ENCODE measurements around the gene TNFSF12. TPM values are rescaled to one million over a fixed set of nuclear protein-coding genes. Genes with fewer than 3 reads are reported as not detected.

Gene TNFSF12
- total RNA-seq, 1 experiment from 2014 or later, result not detected

- Histone ChIP-seq H3K9me3 (ENCODE audit: low read length) (peaks cover 7% of the 10 kb centered on the region), H3K36me3 (ENCODE audit: insufficient read depth, low read length) (no peaks in the 10 kb centered on the region), H3K27ac (ENCODE audit: low read length) (no peak overlapping the region), H3K4me2 (ENCODE audit: low read depth, low read length, poor library complexity, severe bottlenecking) (no peak overlapping the region), H3K79me2 (ENCODE audit: low read length) (no peaks in the 10 kb centered on the region), H3K9me2 (replicated peaks; ENCODE audit: insufficient read depth, low read length) (no peaks in the 10 kb centered on the region), H4K20me1 (ENCODE audit: insufficient read depth, low read depth, low read length) (no peaks in the 10 kb centered on the region), H3K9ac (ENCODE audit: low read length) (no peak overlapping the region), H3K27me3 (ENCODE audit: low read length) (no peaks in the 10 kb centered on the region), H3K4me1 (ENCODE audit: low read length) (no peaks in the 10 kb centered on the region), H3K4me3 (ENCODE audit: low read length) (no peak overlapping the region), H2AFZ (ENCODE audit: low read length) (no peak overlapping the region)
- no peak for DNase-seq
Measured at GRCh38 chr17:7530023-7530900, 18.6 kb upstream of the TNFSF12 start.

GRCh38 chr17:7538050-7538449 is 10.8 kb upstream of the TNFSF12 start:
- no peak overlapping the region for H3K4me2 ChIP-seq (ENCODE audit: low read depth, low read length, poor library complexity, severe bottlenecking)
- no peak overlapping the region for H2AFZ ChIP-seq (ENCODE audit: low read length)
- H3K36me3 ChIP-seq (ENCODE audit: insufficient read depth, low read length), result no peaks in the 10 kb centered on the region; the same call in 1 of the 2 replicates
- no peaks in the 10 kb centered on the region for H3K79me2 ChIP-seq (ENCODE audit: low read length)
- H3K9ac ChIP-seq (ENCODE audit: low read length), result no peak overlapping the region
- no peak overlapping the region for H3K4me3 ChIP-seq (ENCODE audit: low read length)
- H3K27me3 ChIP-seq (ENCODE audit: low read length), result no peaks in the 10 kb centered on the region; the same call in 1 of the 2 replicates
- no peak overlapping the region for H3K27ac ChIP-seq (ENCODE audit: low read length)
- peaks cover 6% of the 10 kb centered on the region; the same call in 1 of the 2 replicates for H3K9me3 ChIP-seq (ENCODE audit: low read length)
- no peaks in the 10 kb centered on the region for H4K20me1 ChIP-seq (ENCODE audit: insufficient read depth, low read depth, low read length)
- no peaks in the 10 kb centered on the region for H3K9me2 ChIP-seq (replicated peaks; ENCODE audit: insufficient read depth, low read length)
- no peaks in the 10 kb centered on the region for H3K4me1 ChIP-seq (ENCODE audit: low read length)
- DNase-seq, result no peak

- H4K20me1 ChIP-seq (ENCODE audit: insufficient read depth, low read depth, low read length), result no peaks in the 10 kb centered on the region
- no peaks in the 10 kb centered on the region for H3K9me2 ChIP-seq (replicated peaks; ENCODE audit: insufficient read depth, low read length)
- no peaks in the 10 kb centered on the region for H3K4me1 ChIP-seq (ENCODE audit: low read length)
- H2AFZ ChIP-seq (ENCODE audit: low read length), result no peak overlapping the region
- no peaks in the 10 kb centered on the region for H3K79me2 ChIP-seq (ENCODE audit: low read length)
- H3K9me3 ChIP-seq (ENCODE audit: low read length), result peaks cover 6% of the 10 kb centered on the region; the same call in 1 of the 2 replicates
- H3K27me3 ChIP-seq (ENCODE audit: low read length), result no peaks in the 10 kb centered on the region; the same call in 1 of the 2 replicates
- H3K4me2 ChIP-seq (ENCODE audit: low read depth, low read length, poor library complexity, severe bottlenecking), result no peak overlapping the region
- DNase-seq, result no peak
- H3K4me3 ChIP-seq (ENCODE audit: low read length), result no peak overlapping the region
- H3K36me3 ChIP-seq (ENCODE audit: insufficient read depth, low read length), result no peaks in the 10 kb centered on the region; the same call in 1 of the 2 replicates
- H3K9ac ChIP-seq (ENCODE audit: low read length), result no peak overlapping the region
- no peak overlapping the region for H3K27ac ChIP-seq (ENCODE audit: low read length)
Measured at GRCh38 chr17:7538891-7539545, 9.8 kb upstream of the TNFSF12 start.

GRCh38 chr17:7541074-7541621 is 7.7 kb upstream of the TNFSF12 start:
- Histone ChIP-seq H3K9me3 (ENCODE audit: low read length) (peaks cover 6% of the 10 kb centered on the region; the same call in 1 of the 2 replicates), H3K9ac (ENCODE audit: low read length) (no peak overlapping the region), H3K9me2 (replicated peaks; ENCODE audit: insufficient read depth, low read length) (no peaks in the 10 kb centered on the region), H3K4me1 (ENCODE audit: low read length) (no peaks in the 10 kb centered on the region), H3K36me3 (ENCODE audit: insufficient read depth, low read length) (no peaks in the 10 kb centered on the region; the same call in 1 of the 2 replicates), H3K4me3 (ENCODE audit: low read length) (no peak overlapping the region), H3K79me2 (ENCODE audit: low read length) (no peaks in the 10 kb centered on the region), H4K20me1 (ENCODE audit: insufficient read depth, low read depth, low read length) (no peaks in the 10 kb centered on the region), H3K27me3 (ENCODE audit: low read length) (no peaks in the 10 kb centered on the region; the same call in 1 of the 2 replicates), H3K27ac (ENCODE audit: low read length) (no peak overlapping the region), H2AFZ (ENCODE audit: low read length) (no peak overlapping the region), H3K4me2 (ENCODE audit: low read depth, low read length, poor library complexity, severe bottlenecking) (no peak overlapping the region)
- DNase-seq, result no peak

- Histone ChIP-seq H4K20me1 (ENCODE audit: insufficient read depth, low read depth, low read length) (no peaks in the 10 kb centered on the region), H3K79me2 (ENCODE audit: low read length) (no peaks in the 10 kb centered on the region), H3K27me3 (ENCODE audit: low read length) (no peaks in the 10 kb centered on the region), H3K9me3 (ENCODE audit: low read length) (no peaks in the 10 kb centered on the region), H3K9ac (ENCODE audit: low read length) (no peak overlapping the region), H3K4me2 (ENCODE audit: low read depth, low read length, poor library complexity, severe bottlenecking) (no peak overlapping the region), H2AFZ (ENCODE audit: low read length) (no peak overlapping the region), H3K4me1 (ENCODE audit: low read length) (no peaks in the 10 kb centered on the region), H3K4me3 (ENCODE audit: low read length) (no peak overlapping the region), H3K27ac (ENCODE audit: low read length) (no peak overlapping the region), H3K36me3 (ENCODE audit: insufficient read depth, low read length) (no peaks in the 10 kb centered on the region), H3K9me2 (replicated peaks; ENCODE audit: insufficient read depth, low read length) (no peaks in the 10 kb centered on the region)
- no peak for DNase-seq
Measured at GRCh38 chr17:7544911-7545310, 3.9 kb upstream of the TNFSF12 start.

- Histone ChIP-seq H3K27me3 (ENCODE audit: low read length) (no peaks in the 10 kb centered on the region), H3K9me2 (replicated peaks; ENCODE audit: insufficient read depth, low read length) (no peaks in the 10 kb centered on the region), H3K36me3 (ENCODE audit: insufficient read depth, low read length) (no peaks in the 10 kb centered on the region), H3K4me2 (ENCODE audit: low read depth, low read length, poor library complexity, severe bottlenecking) (no peak overlapping the region), H3K27ac (ENCODE audit: low read length) (no peak overlapping the region), H3K4me3 (ENCODE audit: low read length) (no peak overlapping the region), H2AFZ (ENCODE audit: low read length) (no peak overlapping the region), H3K9ac (ENCODE audit: low read length) (no peak overlapping the region), H4K20me1 (ENCODE audit: insufficient read depth, low read depth, low read length) (no peaks in the 10 kb centered on the region), H3K79me2 (ENCODE audit: low read length) (no peaks in the 10 kb centered on the region), H3K9me3 (ENCODE audit: low read length) (no peaks in the 10 kb centered on the region), H3K4me1 (ENCODE audit: low read length) (no peaks in the 10 kb centered on the region)
- DNase-seq, result no peak
Measured at GRCh38 chr17:7549401-7550055, 670 bp downstream of the TNFSF12 start.

- no peak overlapping the region for H3K27ac ChIP-seq (ENCODE audit: low read length)
- H2AFZ ChIP-seq (ENCODE audit: low read length), result no peak overlapping the region
- H3K4me2 ChIP-seq (ENCODE audit: low read depth, low read length, poor library complexity, severe bottlenecking), result no peak overlapping the region
- H3K4me3 ChIP-seq (ENCODE audit: low read length), result no peak overlapping the region
- no peaks in the 10 kb centered on the region for H3K4me1 ChIP-seq (ENCODE audit: low read length)
- H3K9ac ChIP-seq (ENCODE audit: low read length), result no peak overlapping the region
- no peaks in the 10 kb centered on the region for H3K36me3 ChIP-seq (ENCODE audit: insufficient read depth, low read length)
- H3K27me3 ChIP-seq (ENCODE audit: low read length), result no peaks in the 10 kb centered on the region
- DNase-seq, result no peak
- no peaks in the 10 kb centered on the region for H3K9me3 ChIP-seq (ENCODE audit: low read length)
- no peaks in the 10 kb centered on the region for H4K20me1 ChIP-seq (ENCODE audit: insufficient read depth, low read depth, low read length)
- H3K9me2 ChIP-seq (replicated peaks; ENCODE audit: insufficient read depth, low read length), result no peaks in the 10 kb centered on the region
- no peaks in the 10 kb centered on the region for H3K79me2 ChIP-seq (ENCODE audit: low read length)
Measured at GRCh38 chr17:7550344-7550743, 1.5 kb downstream of the TNFSF12 start.

GRCh38 chr17:7551396-7551795 is 2.5 kb downstream of the TNFSF12 start:
- Histone ChIP-seq H4K20me1 (ENCODE audit: insufficient read depth, low read depth, low read length) (no peaks in the 10 kb centered on the region), H3K79me2 (ENCODE audit: low read length) (no peaks in the 10 kb centered on the region), H3K36me3 (ENCODE audit: insufficient read depth, low read length) (no peaks in the 10 kb centered on the region), H3K27me3 (ENCODE audit: low read length) (no peaks in the 10 kb centered on the region), H3K9ac (ENCODE audit: low read length) (no peak overlapping the region), H3K9me3 (ENCODE audit: low read length) (no peaks in the 10 kb centered on the region), H3K9me2 (replicated peaks; ENCODE audit: insufficient read depth, low read length) (no peaks in the 10 kb centered on the region), H2AFZ (ENCODE audit: low read length) (no peak overlapping the region), H3K27ac (ENCODE audit: low read length) (no peak overlapping the region), H3K4me2 (ENCODE audit: low read depth, low read length, poor library complexity, severe bottlenecking) (no peak overlapping the region), H3K4me3 (ENCODE audit: low read length) (no peak overlapping the region), H3K4me1 (ENCODE audit: low read length) (no peaks in the 10 kb centered on the region)
- DNase-seq, result no peak

Measured in Karpas-422 (cell line).